Peyer's patch (tissue), 4 donors: ENCODE results near the gene SPRED2.

Source experiments
- POLR2A ChIP-seq, 2 donors: fragments of 450-650 bp; IDR thresholded peaks; one replicate each; pipeline ENCODE4 v1.5.1; 2017; ENCODE audit warnings: antibody characterized with exemption in 2 of 2, mild to moderate bottlenecking in 2 of 2, moderate library complexity in 2 of 2
- TF ChIP-seq, protein P1 (sequence below), 6 experiments: fragments of 450-650 bp in 4 of 6; fragments of 200-600 bp in 2 of 6; sonication (generic) in 1 of 6; IDR thresholded peaks; one replicate each; pipeline ENCODE4 v1.5.1; 2017 to 2019; ENCODE audit warnings: antibody characterized with exemption in 6 of 6, mild to moderate bottlenecking in 3 of 6, moderate library complexity in 1 of 6

DNA sequence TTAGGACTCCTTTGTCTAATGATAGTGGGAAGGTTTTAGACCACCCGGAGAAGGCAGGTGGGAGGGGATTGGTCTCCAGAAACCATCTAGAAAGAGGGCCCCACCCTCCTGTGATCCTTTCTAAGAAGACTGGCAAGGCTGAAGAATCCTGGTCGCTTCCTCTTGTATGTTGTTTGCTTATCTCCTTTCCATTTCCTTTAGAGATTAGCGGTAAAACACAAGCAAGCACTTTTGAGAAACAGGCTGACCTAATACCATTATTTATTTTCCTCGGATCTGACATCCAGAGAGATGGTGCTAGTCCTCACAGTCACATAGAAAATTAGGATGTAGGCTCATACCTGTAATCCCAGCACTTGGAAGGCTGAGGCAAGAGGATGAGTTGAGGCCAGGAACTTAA, 45.2 kb upstream of the SPRED2 start:
- TF ChIP-seq, protein P1, sequence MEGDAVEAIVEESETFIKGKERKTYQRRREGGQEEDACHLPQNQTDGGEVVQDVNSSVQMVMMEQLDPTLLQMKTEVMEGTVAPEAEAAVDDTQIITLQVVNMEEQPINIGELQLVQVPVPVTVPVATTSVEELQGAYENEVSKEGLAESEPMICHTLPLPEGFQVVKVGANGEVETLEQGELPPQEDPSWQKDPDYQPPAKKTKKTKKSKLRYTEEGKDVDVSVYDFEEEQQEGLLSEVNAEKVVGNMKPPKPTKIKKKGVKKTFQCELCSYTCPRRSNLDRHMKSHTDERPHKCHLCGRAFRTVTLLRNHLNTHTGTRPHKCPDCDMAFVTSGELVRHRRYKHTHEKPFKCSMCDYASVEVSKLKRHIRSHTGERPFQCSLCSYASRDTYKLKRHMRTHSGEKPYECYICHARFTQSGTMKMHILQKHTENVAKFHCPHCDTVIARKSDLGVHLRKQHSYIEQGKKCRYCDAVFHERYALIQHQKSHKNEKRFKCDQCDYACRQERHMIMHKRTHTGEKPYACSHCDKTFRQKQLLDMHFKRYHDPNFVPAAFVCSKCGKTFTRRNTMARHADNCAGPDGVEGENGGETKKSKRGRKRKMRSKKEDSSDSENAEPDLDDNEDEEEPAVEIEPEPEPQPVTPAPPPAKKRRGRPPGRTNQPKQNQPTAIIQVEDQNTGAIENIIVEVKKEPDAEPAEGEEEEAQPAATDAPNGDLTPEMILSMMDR (IDR thresholded peaks at IDR 0.05): no peak
- no peak for TF ChIP-seq POLR2A (IDR thresholded peaks at IDR 0.05)
